ENCODE measurements around the gene NGDN.

Gene NGDN

DNA sequence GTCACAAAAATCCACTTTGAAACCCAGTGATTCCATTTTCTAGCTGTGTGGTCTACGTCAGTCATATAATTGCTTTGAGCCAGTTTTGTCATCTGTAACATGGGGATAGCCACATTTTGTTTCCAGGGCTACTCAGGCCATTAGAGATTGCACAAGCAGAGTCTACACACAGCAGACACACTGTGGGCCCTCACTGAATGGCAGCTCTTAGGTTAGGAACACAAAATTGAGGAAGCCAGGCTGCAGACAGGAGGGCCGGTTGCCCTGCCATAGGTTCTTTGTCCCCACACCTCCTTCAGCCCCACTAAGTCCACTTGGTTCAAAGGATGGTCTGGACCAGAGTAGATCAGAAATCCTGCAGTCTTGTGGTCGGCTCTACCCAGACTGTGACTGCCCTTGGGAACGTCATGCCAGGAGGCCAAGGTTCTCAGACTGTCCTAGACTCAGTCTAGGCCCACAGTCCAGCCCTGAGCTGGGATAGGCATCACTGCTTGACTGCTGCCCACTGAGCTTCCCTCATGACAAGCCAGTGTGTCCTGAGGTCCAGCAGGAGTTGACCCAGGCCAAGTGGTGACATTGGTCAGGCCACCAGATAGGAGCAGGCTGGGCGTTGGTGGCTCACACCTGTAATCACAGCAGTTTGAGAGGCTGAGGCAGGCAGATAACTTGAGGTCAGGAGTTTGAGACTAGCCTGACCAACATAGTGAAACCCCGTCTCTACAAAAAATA lies 30.2 kb upstream of the NGDN start:
- no peak for DNase-seq

DNA sequence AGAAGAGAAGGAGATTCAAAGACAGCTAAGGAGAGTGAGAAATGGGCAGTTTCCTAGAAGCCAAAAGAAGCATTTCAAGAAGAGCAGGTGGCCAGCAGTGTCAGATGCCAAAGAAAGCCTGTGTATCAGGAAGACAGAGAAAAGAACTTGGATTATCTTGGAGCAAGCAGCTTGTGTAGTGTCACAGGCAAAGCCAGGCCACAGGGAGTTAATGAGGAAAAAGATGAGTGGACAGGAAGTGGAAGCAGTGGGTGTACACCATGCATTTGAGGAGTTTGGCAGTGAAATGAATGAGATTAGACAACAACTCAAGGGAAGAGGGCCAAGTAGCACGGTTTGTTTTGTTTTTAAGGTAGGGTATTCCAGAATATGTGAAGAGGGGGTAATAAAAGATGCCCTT lies 28.4 kb upstream of the NGDN start:
- DNase-seq: no peak

GRCh38 chr14:23442721-23443356 lies 26.7 kb upstream of the NGDN start:
- no peak for DNase-seq

DNA sequence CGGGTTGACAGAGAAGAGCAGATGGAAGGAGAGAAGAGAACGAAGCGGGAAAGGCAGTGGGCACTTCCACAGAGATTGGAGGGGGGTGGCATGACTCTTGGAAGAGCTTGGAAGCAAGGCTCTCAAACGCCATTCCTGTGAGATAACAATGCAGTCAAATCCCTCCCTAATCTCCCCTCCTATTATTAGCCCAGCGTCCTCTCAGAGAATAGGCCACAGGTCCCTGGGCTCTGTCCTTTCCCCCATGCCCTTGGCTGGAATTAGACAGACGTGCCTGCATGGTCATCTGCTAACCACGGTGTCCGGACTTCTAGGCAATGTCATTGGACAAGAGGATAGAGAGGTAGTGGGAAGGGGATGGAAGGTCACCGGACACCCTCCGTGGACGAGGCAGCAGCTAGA lies 26.1 kb upstream of the NGDN start:
- DNase-seq: no peak

GRCh38 chr14:23443881-23444280 lies 25.6 kb upstream of the NGDN start:
- DNase-seq: no peak

- no peak for DNase-seq
These were observed 25.2 kb upstream of the NGDN start for GRCh38 chr14:23444314-23444713.

DNA sequence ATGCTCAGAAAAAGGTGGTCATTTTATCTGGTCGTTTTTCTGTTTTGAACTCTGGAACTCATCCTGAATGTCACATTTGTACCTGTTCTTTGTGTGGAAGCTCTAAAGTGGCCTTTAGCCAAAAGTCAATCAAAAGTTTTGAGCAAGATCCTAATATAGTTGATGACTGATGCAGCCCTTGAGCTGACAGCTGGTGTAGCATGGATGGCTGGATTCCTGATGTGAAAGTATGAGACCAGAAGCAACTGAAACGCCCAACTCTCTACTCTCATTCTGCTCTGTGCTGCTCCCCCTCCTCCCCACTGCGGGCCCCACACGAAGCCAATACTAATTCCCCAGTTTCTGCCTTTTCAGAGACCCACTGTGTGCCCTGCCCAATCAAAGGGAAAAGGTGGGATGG lies 23.7 kb upstream of the NGDN start:
- no peak for DNase-seq

DNA sequence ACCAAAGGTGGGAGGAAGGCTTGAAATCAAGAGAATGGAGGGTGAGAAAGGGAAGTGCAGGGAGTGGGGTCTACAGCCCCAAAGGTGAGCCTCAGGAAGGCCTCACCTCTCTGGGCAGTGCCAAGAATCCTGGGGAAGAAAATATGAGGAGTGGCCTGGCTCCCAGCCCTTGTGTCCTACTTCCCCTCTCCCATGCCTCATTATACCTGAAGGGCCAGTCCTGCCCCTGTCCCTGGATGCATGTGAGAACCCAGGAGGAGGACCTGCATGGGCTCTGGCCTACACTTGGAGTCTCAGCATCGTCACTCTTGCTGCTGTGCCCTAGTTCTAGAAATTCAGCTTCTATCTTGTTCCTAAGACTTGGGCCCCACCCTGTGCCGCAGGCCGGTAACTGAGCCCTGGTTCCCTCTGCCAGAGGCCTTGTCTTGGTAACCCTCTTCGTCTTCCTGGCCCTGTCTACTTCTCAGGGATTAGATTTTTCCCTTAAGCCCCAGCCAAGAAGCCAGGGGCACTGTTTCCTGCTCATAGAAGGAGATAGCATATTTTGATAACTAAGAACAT lies 23.1 kb upstream of the NGDN start:
- no peak for DNase-seq

GRCh38 chr14:23447361-23448350 lies 21.8 kb upstream of the NGDN start:
- peak in 1 of 2 experiments; percentile 35 for DNase-seq

- DNase-seq: no peak
These were observed 20.2 kb upstream of the NGDN start for GRCh38 chr14:23449314-23449713.

DNA sequence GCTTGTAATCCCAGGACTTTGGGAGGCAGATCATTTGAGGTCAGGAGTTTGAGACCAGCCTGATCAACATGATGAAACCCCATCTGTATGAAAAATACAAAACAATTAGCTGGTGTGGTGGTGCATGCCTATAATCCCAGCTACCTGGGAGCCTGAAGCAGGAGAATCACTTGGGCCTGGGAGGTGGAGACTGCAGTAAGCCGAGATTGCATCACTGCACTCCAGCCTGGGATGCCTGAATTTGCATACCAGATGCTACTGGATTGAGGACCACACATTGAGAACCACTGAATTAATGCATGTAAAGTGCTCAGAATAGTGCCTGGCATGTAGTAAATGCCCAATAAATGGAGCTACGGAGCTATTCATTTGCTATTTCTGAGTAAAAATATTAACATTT lies 19.1 kb upstream of the NGDN start:
- DNase-seq: peak in 1 of 2 experiments; percentile 31

- DNase-seq: no peak
These were observed 17.3 kb upstream of the NGDN start for GRCh38 chr14:23452237-23452636.

GRCh38 chr14:23454445-23454856 lies 15.1 kb upstream of the NGDN start:
- DNase-seq: no peak

DNA sequence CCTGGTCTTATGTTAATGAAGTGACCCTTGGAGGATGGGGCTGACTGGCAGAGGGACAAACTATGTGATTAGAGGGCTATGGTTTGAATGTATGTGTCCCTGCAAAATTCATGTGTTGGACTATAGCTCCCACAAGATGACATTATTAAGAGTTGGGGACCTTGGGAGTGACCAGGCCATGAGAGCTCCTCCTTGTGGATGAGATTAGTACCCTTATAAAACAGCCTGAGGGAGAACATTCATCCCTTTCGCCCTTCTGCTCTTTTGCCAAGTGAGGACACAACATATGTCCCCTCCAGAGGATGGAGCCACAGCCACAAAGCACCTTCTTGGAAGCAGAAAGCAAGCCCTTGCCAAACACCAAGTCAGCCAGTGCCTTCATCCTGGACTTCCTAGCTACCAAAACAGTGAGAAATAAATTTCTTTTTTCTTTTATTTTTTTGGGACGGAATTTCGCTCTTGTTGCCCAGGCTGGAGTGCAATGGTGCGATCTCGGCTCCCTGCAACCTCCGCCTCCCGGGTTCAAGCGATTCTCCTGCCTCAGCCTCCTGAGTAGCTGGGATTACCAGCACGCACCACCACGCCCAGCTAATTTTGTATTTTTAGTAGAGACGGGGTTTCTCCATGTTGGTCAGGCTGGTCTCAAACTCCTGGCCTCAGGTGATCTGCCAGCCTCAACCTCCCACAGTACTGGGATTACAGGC lies 12.5 kb upstream of the NGDN start:
- peak in 1 of 2 experiments; percentile 20 for DNase-seq

GRCh38 chr14:23457587-23458445 lies 11.7 kb upstream of the NGDN start:
- no peak for DNase-seq

DNA sequence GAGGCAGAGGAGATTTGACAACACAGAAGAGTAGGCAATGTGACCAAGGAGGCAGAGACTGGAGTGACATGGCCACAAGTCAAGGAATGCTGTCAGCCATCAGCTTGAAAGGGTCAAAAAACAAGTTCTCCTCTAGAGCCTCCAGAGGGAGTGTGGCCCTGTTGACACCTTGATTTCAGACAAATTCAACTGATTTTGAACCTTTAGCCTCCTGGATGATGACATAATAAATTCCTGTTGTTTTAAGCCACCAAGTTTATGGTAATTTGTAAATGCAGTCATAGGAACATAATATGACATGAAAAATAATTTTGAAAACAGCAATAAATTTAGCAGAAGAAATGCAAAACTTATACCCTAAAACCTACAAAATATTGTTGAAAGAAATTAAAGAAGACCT lies 8.5 kb upstream of the NGDN start:
- no peak for DNase-seq

DNA sequence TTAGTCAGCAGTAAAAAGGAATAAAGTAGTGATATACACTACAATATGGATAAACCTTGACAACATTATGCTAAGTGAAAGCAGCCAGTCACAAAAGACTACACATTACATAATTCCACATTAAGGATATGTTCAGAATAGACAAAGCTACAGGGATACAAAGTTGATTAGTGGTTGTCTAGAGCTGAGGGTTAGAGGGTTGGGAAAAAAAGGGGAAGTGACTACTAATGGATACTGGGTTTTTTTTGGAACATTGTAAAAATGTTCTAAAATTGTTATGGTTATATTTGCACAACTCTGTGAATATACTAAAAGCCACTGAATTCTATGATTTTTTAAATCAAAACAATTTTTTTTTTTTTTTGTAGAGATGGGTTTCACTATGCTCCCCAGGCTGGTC lies 4.8 kb upstream of the NGDN start:
- no peak for DNase-seq

DNA sequence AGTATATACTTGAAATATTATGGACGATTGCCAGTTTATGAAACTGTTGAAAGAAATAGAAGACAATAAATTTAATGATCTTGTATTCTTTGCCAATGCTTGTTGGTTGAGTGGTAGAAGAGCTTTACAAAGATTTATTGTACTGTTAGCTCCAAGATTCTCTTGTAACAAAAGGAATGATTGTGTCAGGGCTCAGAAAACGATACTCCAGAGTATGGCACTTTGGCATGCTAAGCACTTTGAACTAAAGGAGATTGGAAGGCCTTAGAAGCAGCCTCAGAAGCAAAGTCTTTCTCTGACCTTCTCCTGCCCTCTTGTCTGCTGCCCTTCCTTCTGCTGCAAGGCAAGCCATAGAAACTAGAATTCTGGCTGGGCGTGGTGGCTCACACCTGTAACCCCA lies 4.2 kb upstream of the NGDN start:
- no peak for DNase-seq

- DNase-seq: no peak
These were observed 788 bp upstream of the NGDN start for GRCh38 chr14:23468704-23469126.

DNA sequence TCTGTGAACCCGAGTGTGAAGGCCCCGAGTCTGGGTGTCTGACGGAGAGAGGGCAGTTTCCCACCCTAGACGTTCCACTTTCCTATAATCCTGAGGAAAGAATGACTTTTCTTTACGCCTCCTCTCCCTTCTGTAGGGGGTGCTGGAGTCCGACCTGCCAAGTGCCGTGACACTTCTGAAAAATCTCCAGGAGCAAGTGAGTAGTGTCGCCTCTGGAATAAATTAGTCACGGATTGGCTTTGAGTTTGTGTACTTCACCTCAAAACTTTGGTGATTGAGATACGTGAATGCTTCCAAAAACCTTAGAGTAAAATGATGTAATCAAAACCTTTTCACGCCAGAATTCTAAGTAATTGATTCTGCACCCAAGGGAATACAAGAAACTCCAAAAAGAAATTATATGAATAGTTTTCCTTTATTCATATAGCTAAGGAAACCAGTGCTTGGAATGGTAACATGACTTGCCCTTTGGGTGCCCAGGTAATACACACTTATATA lies 452 bp downstream of the NGDN start:
- no peak for DNase-seq

DNA sequence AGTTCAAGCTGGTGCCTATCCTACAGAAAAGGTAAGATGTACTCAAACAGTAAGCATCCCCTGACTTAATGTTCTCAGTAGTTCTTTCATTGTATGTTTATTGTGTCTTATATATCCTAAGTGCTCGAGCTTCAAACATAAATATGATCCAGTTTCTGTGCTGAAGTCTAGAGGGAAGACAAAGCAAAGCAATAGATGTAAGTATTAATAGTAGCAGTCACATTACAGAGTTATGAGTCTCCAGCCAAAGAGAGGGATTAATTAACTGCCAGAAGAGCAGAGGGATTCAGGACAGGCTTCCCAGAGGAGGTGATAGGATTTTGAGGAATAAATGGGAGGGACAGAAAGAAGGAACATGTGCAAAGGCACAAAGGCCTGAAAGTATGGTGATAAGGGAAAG lies 1.4 kb downstream of the NGDN start:
- no peak for DNase-seq
